SK-N-SH treated with all-trans-retinoic acid at 6 μM for 48 hours (cell line): ENCODE measurements around the gene FTO.

Experiments
- ATAC-seq: fragments of 200-7000 bp; cut with Tn5 transposase; 3 replicates; pipeline ENCODE4 v1.9.1; 2020; ENCODE audit warnings: mild to moderate bottlenecking, moderate library complexity
- ARNTL ChIP-seq: fragments of 450-650 bp; formaldehyde crosslinking; IDR thresholded peaks from 2 replicates; pipeline ENCODE4 v1.5.0; 2020; ENCODE audit warnings: low read depth, mild to moderate bottlenecking, moderate library complexity, borderline replicate concordance
- BACH2 ChIP-seq: fragments of 250-450 bp; sonication (Bioruptor Pico); IDR thresholded peaks from 2 replicates; pipeline ENCODE4 v1.9.0; 2021; ENCODE audit warnings: mild to moderate bottlenecking, borderline replicate concordance
- CREB5 ChIP-seq: fragments of 250-450 bp; sonication (Bioruptor Pico); IDR thresholded peaks from 2 replicates; pipeline ENCODE4 v1.5.1; 2020; ENCODE audit warnings: low read depth, mild to moderate bottlenecking, moderate library complexity
- CSRNP3 ChIP-seq: fragments of 250-450 bp; sonication (Bioruptor Pico); IDR thresholded peaks from 2 replicates; pipeline ENCODE4 v1.5.1; 2021; ENCODE audit warnings: mild to moderate bottlenecking, moderate library complexity
- ESRRG ChIP-seq: fragments of 250-450 bp; sonication (Bioruptor Pico); IDR thresholded peaks from 2 replicates; pipeline ENCODE4 v1.6.1; 2021; ENCODE audit warnings: mild to moderate bottlenecking
- GLIS3 ChIP-seq: fragments of 250-450 bp; sonication (Bioruptor Pico); IDR thresholded peaks from 2 replicates; pipeline ENCODE4 v1.5.0; 2020; ENCODE audit warnings: mild to moderate bottlenecking, moderate library complexity
- ISL1 ChIP-seq: fragments of 250-450 bp; sonication (Bioruptor Pico); IDR thresholded peaks from 2 replicates; pipeline ENCODE4 v2.1.2; 2022; ENCODE audit warnings: mild to moderate bottlenecking, moderate library complexity
- OSR1 ChIP-seq: fragments of 250-450 bp; sonication (Bioruptor Pico); IDR thresholded peaks from 2 replicates; pipeline ENCODE4 v1.8.0; 2022; ENCODE audit warnings: moderate library complexity, mild to moderate bottlenecking, inconsistent platforms
- PATZ1 ChIP-seq: fragments of 250-450 bp; sonication (Bioruptor Pico); IDR thresholded peaks from 2 replicates; pipeline ENCODE4 v1.8.0; 2020; ENCODE audit warnings: mild to moderate bottlenecking, moderate library complexity, borderline replicate concordance
- POU6F1 ChIP-seq: fragments of 250-450 bp; sonication (Bioruptor Pico); IDR thresholded peaks from 2 replicates; pipeline ENCODE4 v1.8.0; 2021; ENCODE audit warnings: low read depth, mild to moderate bottlenecking, moderate library complexity, borderline replicate concordance
- PPARA ChIP-seq: fragments of 250-450 bp; sonication (Bioruptor Pico); IDR thresholded peaks from 2 replicates; pipeline ENCODE4 v1.5.0; 2020; ENCODE audit warnings: mild to moderate bottlenecking, borderline replicate concordance
- RARB ChIP-seq: fragments of 250-450 bp; sonication (Bioruptor Pico); IDR thresholded peaks from 2 replicates; pipeline ENCODE4 v1.8.0; 2021; ENCODE audit warnings: mild to moderate bottlenecking, moderate library complexity
- SNAI2 ChIP-seq: fragments of 250-450 bp; sonication (Bioruptor Pico); IDR thresholded peaks from 2 replicates; pipeline ENCODE4 v1.5.0; 2020; ENCODE audit warnings: mild to moderate bottlenecking, moderate library complexity
- TCF4 ChIP-seq: fragments of 250-450 bp; sonication (Bioruptor Pico); IDR thresholded peaks from 2 replicates; pipeline ENCODE4 v1.8.0; 2021; ENCODE audit warnings: mild to moderate bottlenecking, moderate library complexity, borderline replicate concordance
- TOX ChIP-seq: fragments of 250-450 bp; sonication (Bioruptor Pico); IDR thresholded peaks from 2 replicates; pipeline ENCODE4 v1.8.0; 2021; ENCODE audit warnings: mild to moderate bottlenecking, moderate library complexity, borderline replicate concordance
- TSHZ2 ChIP-seq: fragments of 250-450 bp; sonication (Bioruptor Pico); IDR thresholded peaks from 2 replicates; pipeline ENCODE4 v1.5.0; 2020; ENCODE audit warnings: mild to moderate bottlenecking, moderate library complexity
- ZC3H10 ChIP-seq: fragments of 250-450 bp; sonication (Bioruptor Pico); IDR thresholded peaks from 2 replicates; pipeline ENCODE4 v1.5.1; 2021; ENCODE audit warnings: mild to moderate bottlenecking, moderate library complexity
- ZFP3 ChIP-seq: fragments of 250-450 bp; sonication (Bioruptor Pico); IDR thresholded peaks from 2 replicates; pipeline ENCODE4 v1.5.0; 2020; ENCODE audit warnings: mild to moderate bottlenecking, moderate library complexity
- ZFP30 ChIP-seq: fragments of 450-650 bp; formaldehyde crosslinking; IDR thresholded peaks from 2 replicates; pipeline ENCODE4 v1.5.0; 2022; ENCODE audit warnings: mild to moderate bottlenecking, moderate library complexity
- ZNF565 ChIP-seq: fragments of 450-650 bp; formaldehyde crosslinking; conservative IDR thresholded peaks from 2 replicates; pipeline ENCODE4 v1.5.0; 2020; ENCODE audit warnings: low read depth, mild to moderate bottlenecking, moderate library complexity
- ZNF8 ChIP-seq: fragments of 450-650 bp; formaldehyde crosslinking; IDR thresholded peaks from 2 replicates; pipeline ENCODE4 v1.5.0; 2020; ENCODE audit warnings: mild to moderate bottlenecking, moderate library complexity

The FTO gene

GRCh38 chr16:54185045-54185444 lies 481.1 kb downstream of the FTO start:
- no peak for ATAC-seq
- TF ChIP-seq GLIS3 (CRISPR knock-in tag), result no peak
- no peak for TF ChIP-seq ZNF8 (CRISPR knock-in tag)
- no peak for TF ChIP-seq ISL1 (CRISPR knock-in tag)
- TF ChIP-seq BACH2, result no peak
- TF ChIP-seq ZNF565 (CRISPR knock-in tag), result no peak

- no peak for ATAC-seq
- TF ChIP-seq GLIS3 (CRISPR knock-in tag) (no peak), TCF4 (CRISPR knock-in tag) (no peak), ZFP3 (CRISPR knock-in tag) (no peak), ISL1 (CRISPR knock-in tag) (no peak), ZNF565 (CRISPR knock-in tag) (no peak), ARNTL (CRISPR knock-in tag) (no peak), TOX (CRISPR knock-in tag) (no peak), ESRRG (CRISPR knock-in tag) (no peak), SNAI2 (CRISPR knock-in tag) (no peak), PATZ1 (CRISPR knock-in tag) (no peak), PPARA (CRISPR knock-in tag) (no peak), TSHZ2 (no peak), CSRNP3 (CRISPR knock-in tag) (no peak), OSR1 (CRISPR knock-in tag) (no peak), RARB (CRISPR knock-in tag) (no peak), ZNF8 (CRISPR knock-in tag) (no peak), CREB5 (CRISPR knock-in tag) (no peak), ZFP30 (no peak), POU6F1 (no peak), ZC3H10 (no peak)
These were observed 487.2 kb downstream of the FTO start for GRCh38 chr16:54191163-54191562.

GRCh38 chr16:54191592-54191991 lies 487.6 kb downstream of the FTO start:
- ATAC-seq, result no peak
- no peak for TF ChIP-seq ESRRG (CRISPR knock-in tag)
